Astrocyte of the hippocampus (primary cell): Measurements from ENCODE around the gene GP1BA.

Source experiments
- DNase-seq: peaks from one replicate; pipeline ENCODE4 v3.0.0; 2011; ENCODE audit warnings: low read depth, low spot score

Gene GP1BA

DNA sequence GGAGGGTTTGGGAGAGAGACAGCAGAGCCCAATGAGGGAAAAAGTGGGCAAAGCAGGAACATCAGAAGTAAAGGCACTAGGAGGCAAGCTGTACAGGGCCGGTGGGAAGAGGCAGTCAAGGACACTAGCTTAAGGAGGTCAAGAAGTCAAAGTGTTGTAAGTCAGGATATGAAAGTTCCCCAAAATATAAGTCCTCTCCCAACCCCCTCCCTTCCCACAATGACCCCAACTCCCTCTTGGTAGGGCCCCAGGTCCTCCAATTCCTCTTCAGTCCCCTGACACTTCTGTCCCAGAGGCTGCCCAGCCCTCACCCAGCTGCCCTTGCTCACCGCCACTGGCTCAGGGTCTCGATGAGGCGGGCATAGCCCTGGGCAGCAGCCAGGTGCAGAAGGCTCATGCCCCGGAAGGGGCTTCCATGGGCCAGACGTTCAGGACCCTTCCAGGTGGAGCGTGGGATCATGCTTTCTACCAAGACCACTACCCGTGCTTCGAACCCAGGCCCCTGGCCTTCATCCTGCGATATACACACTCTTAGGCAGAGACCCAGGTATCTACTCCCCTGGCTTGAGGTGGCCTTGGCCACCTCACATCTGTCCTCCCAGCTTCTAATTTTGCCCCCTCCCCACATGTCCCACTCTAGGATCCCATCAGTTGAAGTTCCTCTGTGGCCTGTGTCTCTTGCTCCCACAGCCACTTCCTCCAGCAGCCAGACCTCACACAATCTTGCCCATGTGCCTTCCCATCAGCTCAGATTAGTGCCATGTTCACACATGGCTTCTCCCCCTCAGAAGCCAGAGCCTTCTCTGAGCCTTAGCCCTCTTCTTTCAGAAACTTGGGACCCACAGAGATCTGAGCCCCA, 41.4 kb downstream of the GP1BA start:
- no peak for DNase-seq

DNA sequence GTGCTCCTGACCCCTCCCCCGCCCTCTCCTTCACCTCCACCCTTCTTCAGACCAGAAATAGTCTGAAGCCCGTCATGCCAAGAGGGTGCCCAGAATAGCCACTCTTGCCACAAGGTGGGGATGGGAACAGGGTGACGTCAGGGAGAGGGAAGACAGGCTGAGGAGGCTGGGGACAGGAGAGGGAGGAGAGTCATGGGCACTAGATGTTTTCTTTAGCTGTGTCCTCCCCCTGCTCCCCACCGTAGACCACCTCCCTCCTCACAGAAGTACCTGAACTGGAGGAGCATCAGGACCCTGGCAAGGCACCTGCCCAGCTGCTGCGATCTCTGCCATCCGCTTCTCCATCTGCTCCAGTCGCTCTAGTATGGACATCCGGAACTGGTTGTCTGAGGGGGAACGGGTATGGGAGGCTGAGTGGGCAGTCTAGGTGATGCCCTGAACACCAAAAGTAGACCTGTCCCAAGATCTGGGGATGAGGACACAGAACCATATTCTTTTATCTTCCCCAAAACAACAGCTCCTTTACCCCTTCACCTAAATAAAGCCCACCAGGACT, 42.1 kb downstream of the GP1BA start:
- no peak for DNase-seq

- no peak for DNase-seq
These were observed 46.6 kb downstream of the GP1BA start for GRCh38 chr17:4978726-4979125.

- peak; percentile 78 for DNase-seq
These were observed 48.7 kb downstream of the GP1BA start for GRCh38 chr17:4980644-4981216.

GRCh38 chr17:4982305-4982704, 50.2 kb downstream of the GP1BA start:
- no peak for DNase-seq
